Measurements from ENCODE around the gene PRSS22. TPM values are rescaled to one million over a fixed set of nuclear protein-coding genes. Genes with fewer than 3 reads are reported as not detected.

The PRSS22 gene
- total RNA-seq, 6 experiments from 2014 or later: 0.18 to 2.1 (median 0.84) TPM; not detected in 1

DNA sequence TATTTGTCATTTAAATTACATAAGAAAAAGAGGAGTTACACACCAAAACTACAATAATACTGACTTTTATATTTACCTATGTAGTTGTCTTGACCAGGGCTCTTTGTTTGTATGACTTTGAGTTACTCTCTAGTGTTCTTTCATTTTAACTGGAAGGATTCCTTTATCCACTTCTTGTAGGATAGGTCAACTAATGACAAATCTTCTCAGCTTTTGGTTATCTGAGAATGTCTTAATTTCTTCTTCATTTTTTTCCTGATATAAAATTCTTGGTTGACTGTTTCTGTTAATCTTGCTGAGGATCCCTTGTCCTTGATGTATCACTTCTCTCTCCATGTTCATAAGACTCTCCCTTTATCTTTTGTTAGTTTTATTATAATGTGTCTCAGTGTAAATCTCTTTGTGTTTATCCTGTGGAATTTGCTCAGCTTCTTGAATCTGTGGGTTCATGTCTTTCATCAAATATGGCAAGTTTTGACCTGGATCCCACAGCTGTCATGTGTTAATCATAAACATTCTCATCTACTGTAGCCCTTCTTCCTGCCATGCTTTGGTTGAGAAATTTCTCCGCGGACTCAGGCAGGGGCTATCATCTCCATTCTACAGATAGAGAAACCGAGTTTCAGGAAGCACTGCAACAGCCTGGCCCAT lies 54.3 kb downstream of the PRSS22 start:
- Histone ChIP-seq H3K4me3 (no peak overlapping the region), H3K27ac (no peak overlapping the region), H3K36me3 (no peaks in the 10 kb centered on the region), H3K4me1 (no peaks in the 10 kb centered on the region), H3K9me3 (no peaks in the 10 kb centered on the region), H3K27me3 (no peaks in the 10 kb centered on the region)
- no peak for TF ChIP-seq POLR2A (IDR thresholded peaks at IDR 0.05)
- TF ChIP-seq, protein P1, sequence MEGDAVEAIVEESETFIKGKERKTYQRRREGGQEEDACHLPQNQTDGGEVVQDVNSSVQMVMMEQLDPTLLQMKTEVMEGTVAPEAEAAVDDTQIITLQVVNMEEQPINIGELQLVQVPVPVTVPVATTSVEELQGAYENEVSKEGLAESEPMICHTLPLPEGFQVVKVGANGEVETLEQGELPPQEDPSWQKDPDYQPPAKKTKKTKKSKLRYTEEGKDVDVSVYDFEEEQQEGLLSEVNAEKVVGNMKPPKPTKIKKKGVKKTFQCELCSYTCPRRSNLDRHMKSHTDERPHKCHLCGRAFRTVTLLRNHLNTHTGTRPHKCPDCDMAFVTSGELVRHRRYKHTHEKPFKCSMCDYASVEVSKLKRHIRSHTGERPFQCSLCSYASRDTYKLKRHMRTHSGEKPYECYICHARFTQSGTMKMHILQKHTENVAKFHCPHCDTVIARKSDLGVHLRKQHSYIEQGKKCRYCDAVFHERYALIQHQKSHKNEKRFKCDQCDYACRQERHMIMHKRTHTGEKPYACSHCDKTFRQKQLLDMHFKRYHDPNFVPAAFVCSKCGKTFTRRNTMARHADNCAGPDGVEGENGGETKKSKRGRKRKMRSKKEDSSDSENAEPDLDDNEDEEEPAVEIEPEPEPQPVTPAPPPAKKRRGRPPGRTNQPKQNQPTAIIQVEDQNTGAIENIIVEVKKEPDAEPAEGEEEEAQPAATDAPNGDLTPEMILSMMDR (IDR thresholded peaks at IDR 0.05): no peak
- intact Hi-C loops (cut with DNase I): no loop called here
- ATAC-seq (no peak), DNase-seq (no peak)
- WGBS (ENCODE audit: insufficient coverage, low coverage, low lambda C conversion rate, missing lambda C conversion rate): 60% methylated on average over 3 of the region's 3 CpGs

Other genes starting within 250 kb of the PRSS22 start
- 10 to 100 TPM in 4 of 6 experiments, 1 to 10 TPM in 2; 7.3 to 22.8 (median 11.1) TPM for gene KCTD5, start 175.6 kb downstream of the PRSS22 start, total RNA-seq
- under 1 TPM in 4 of 6 experiments, not detected in 2; 0.13 to 0.98 (median 0.49) TPM for gene PRSS27, start 137.9 kb downstream of the PRSS22 start, total RNA-seq
- gene SRRM2, start 105.5 kb downstream of the PRSS22 start, total RNA-seq: 100 to 1,000 TPM; 111 to 419 (median 289) TPM
- gene ELOB, start 80.9 kb downstream of the PRSS22 start, total RNA-seq: 100 to 1,000 TPM in 5 of 6 experiments, 10 to 100 TPM in 1; 97.5 to 521 (median 122) TPM
- gene PRSS33, start 70.6 kb downstream of the PRSS22 start, total RNA-seq: not detected
- gene PRSS41, start 59.7 kb downstream of the PRSS22 start, total RNA-seq: not detected
- gene PRSS21, start 40.9 kb downstream of the PRSS22 start, total RNA-seq: not detected
- gene ZG16B, start 27.9 kb downstream of the PRSS22 start, total RNA-seq: 1 to 10 TPM in 1 of 6 experiments, under 1 TPM in 3, not detected in 2; 0.24 to 1.6 (median 0.50) TPM
- gene FLYWCH2, start 25.0 kb upstream of the PRSS22 start, total RNA-seq: 10 to 100 TPM in 2 of 6 experiments, 1 to 10 TPM in 4; 3.6 to 18.9 (median 5.6) TPM
- 10 to 100 TPM in 5 of 6 experiments, 1 to 10 TPM in 1; 9.3 to 19.8 (median 15.1) TPM for gene FLYWCH1, start 53.8 kb upstream of the PRSS22 start, total RNA-seq
- not detected for gene KREMEN2, start 106.1 kb upstream of the PRSS22 start, total RNA-seq
- 1 to 10 TPM in 4 of 6 experiments, under 1 TPM in 2; 0.93 to 6.1 (median 3.3) TPM for gene PAQR4, start 111.2 kb upstream of the PRSS22 start, total RNA-seq
- gene PKMYT1, start 122.3 kb upstream of the PRSS22 start, total RNA-seq: 1 to 10 TPM in 5 of 6 experiments, under 1 TPM in 1; 0.68 to 6.5 (median 1.7) TPM
- 1 to 10 TPM in 2 of 6 experiments, under 1 TPM in 4; 0.25 to 1.7 (median 0.92) TPM for gene CLDN9, start 154.8 kb upstream of the PRSS22 start, total RNA-seq
- gene CLDN6, start 160.0 kb upstream of the PRSS22 start, total RNA-seq: 1 to 10 TPM in 1 of 6 experiments, not detected in 5; 2.9 TPM
- 100 to 1,000 TPM in 3 of 6 experiments, 10 to 100 TPM in 1, 1 to 10 TPM in 2; 5.2 to 284 (median 69.4) TPM for gene TNFRSF12A, start 162.2 kb upstream of the PRSS22 start, total RNA-seq
- gene HCFC1R1, start 165.8 kb upstream of the PRSS22 start, total RNA-seq: 10 to 100 TPM in 5 of 6 experiments, 1 to 10 TPM in 1; 9.7 to 14.6 (median 12.1) TPM
- gene THOC6, start 165.9 kb upstream of the PRSS22 start, total RNA-seq: 10 to 100 TPM in 2 of 6 experiments, 1 to 10 TPM in 4; 7.7 to 15.7 (median 9.7) TPM
- under 1 TPM in 5 of 6 experiments, not detected in 1; 0.11 to 0.58 (median 0.48) TPM for gene BICDL2, start 178.8 kb upstream of the PRSS22 start, total RNA-seq
- gene MMP25, start 188.4 kb upstream of the PRSS22 start, total RNA-seq: 1 to 10 TPM; 1.3 to 2.0 (median 1.6) TPM
- 1,000 to 10,000 TPM in 2 of 6 experiments, 100 to 1,000 TPM in 4; 204 to 1,268 (median 669) TPM for gene IL32, start 207.5 kb upstream of the PRSS22 start, total RNA-seq
- gene ZSCAN10, start 241.1 kb upstream of the PRSS22 start, total RNA-seq: not detected